COLO829 (cell line): ENCODE measurements around the gene LYZ.
A peak's percentile ranks its signal among the peaks of the same experiment; 100 is the strongest.

ENCODE experiments used
- DNase-seq: peaks from one replicate; pipeline ENCODE4 v3.0.0; 2012; ENCODE audit warnings: low spot score

The LYZ gene

DNA sequence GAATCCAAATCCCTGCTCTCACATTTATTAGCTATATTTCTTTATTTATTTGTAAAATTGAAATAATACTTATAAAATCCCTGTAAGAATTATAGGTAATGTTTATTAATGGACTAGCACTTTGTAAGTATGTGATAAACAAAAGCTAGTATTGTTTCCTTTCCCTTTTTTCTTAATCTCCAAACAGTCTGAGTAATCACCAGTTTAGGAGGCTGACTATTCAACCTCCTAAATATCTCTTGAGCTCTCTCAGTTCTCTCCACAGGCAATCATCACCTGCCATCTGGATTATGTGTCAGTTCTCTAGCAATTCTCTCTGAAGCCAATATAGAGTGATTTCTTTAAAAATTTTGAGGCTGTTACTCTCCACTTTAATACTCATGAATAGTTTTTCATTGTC lies 9.2 kb upstream of the LYZ start:
- no peak for DNase-seq

DNA sequence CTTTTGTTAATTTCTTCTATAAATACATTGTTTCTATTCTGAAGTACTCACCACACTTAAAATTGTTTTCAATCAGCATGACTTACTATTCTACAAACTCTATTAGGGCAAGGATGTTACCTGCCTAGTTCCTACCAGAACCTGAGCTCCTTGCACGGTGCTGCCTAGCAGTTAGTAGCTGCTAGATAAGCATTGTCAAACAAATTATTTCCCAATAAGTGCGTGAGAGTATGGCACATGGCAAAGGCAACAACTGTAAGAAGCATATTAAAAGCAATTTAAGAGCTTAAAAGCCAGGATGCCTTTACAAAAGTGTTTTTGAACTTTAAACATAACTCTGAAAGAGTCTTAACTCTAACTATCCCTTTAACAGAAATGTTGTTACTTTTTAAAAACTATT lies 8.2 kb upstream of the LYZ start:
- no peak for DNase-seq

DNA sequence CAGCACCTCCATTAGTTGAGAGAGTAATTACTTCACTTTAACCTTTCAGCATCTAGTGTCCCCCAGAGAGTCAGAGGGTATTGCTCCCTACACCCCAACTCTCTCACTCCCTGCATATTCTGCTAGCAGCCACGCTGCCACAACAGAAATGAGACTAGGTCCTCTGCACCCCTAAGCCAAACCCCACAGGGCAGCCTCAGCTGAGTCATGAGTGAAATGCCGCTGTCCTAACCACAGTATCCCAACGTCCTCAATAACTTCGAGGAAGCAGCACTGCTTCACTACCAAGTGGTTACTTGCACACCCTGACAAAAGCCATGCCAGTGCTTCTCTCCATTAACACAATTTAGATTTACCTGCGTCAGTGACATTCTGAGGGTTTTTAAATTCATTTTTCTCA lies 6.9 kb upstream of the LYZ start:
- DNase-seq: no peak

DNA sequence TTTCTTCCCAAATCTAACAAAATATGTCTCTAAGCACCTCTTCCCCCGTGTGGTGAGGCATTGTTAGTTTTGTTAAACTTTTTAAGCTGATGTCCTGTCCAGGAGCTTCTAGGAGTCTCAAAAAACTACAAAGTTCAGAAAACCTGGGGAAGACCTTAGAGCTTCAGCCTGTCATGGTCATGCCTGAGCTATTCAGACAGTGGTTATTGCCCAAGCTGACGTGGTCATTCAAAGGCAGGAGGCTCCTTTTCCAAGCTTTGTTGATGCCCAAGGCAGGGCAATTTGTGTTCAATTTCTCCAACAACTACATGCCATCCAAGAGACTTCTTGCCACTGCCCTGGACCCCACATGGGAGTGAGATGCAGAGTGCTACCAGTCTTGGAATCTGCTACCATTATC lies 5.8 kb upstream of the LYZ start:
- no peak for DNase-seq

DNA sequence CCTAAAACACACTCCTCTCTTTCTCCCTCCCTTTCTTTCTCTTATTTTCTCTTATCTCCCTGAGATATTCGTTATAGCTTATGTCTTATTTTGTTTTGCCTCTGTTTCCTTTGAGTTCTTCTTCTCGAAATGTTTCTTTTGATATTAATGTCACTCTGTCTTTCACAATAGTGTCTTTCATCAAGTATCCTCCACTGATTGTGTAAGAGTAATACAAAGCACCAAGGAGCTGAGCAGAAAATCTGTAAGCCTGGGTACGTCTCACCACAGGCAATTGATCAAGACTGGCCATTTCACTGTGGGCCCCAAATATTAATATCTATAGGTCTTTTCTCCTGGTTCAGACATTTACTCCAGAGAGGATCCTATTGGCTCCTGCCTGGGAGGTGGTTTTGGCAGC lies 4.8 kb upstream of the LYZ start:
- peak; percentile 36 for DNase-seq

DNA sequence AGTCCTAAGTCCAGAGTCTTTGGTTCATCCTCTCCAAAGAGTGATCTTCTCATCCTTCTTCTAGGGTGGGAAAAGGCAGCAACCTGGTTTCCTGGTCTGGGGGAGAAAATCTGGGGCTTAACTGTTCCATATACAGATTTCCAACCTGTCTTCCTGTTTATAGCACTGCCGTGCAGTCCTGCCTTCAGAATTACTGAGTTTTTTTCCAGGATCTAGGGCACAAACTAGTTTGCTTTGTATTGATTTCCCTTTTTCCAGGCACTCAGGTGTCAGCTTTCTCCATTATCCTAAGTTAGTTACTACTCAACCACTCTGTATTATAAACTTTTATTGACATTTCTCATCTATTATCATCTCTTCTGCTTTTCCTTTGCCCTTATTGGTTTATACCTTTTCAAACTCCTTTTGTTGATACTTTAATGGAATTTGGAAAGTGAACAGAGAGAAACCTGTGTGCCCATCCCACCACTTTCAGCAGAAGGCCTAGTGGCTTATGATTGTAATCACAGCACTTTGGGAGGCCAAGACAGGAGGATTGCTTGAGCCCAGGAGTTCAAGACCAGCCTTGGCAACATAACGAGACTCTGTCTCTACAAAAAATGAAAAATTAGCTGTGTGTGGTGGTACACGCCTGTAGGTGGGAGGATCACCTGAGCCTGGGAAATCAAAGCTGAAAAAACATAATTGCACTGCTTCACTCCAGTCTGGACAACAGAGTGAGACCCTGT lies 4.1 kb upstream of the LYZ start:
- DNase-seq: no peak

DNA sequence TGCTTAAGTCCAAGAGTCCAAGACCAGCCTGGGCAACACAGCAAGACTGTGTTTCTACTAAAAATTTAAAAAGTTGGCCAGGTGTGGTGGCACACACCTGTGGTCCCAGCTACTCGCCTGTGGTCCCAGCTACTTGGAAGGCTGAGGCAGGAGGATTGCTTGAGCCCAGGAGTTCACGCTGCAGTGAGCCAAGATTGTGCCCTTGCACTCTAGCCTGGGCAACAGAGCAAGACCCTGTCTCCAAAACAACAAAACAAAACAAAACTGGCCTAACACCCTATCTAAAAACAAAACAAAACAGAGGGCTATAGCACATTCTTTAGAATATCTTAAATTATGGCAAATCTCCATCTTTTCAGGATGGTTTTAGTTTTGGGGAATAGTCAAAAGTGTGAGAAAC lies 3.1 kb upstream of the LYZ start:
- no peak for DNase-seq

DNA sequence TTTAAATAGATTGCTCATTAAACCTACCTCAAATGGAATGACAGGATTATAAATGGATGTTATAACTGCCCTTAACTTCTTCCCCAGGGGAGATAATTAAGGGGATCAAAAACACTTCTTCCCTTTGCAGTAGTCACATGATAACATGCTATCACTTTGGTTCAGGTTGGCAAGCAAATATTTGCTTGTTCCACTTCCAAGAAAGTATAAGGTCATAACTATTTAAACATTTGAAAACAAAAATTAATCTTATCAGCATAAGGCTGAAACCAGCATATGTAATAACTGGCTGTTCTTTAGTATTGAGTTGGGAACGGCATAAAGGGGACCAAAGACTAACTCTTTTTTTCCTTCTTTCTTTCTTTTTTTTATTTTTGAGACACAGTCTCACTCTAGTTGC lies 2.4 kb upstream of the LYZ start:
- no peak for DNase-seq

DNA sequence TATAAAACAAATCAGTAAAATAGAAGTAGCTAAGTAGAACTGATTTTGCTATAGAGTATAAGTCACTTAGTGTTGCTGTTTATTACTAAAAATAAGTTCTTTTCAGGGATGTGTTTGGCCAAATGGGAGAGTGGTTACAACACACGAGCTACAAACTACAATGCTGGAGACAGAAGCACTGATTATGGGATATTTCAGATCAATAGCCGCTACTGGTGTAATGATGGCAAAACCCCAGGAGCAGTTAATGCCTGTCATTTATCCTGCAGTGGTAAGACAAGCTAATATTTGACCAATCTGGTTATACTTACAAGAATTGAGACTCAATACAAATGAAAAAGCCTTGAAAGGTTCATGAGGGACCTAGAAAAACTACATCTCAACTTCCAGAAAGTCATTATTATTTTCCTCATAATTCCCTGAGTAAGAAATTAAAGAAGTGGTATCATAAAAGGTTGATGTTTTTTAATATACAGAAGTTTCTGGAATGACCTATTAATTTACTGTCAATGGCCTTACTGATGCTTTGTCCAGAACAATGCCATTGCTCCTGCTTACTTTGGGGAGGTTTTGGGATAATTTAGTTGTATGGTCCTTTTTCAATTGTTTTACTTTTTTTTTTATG lies 1.9 kb downstream of the LYZ start:
- no peak for DNase-seq

DNA sequence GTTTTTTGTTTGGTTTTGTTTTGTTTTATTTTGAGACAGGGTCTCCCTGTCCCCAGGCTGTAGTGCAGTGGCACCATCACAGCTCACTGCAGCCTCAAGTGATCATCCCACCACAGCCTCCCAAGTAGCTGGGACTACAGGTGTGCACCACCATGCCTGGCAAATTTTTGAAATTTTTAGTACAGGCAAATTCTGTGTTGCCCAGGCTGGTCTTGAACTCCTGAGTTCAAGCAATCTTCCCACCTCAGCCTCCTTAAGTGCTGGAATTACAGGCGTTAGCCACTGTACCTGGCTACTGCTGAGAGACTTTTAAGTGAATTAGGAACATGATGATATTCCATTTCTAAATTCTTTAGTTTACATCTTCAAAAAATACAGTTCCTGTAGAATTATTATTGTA lies 2.6 kb downstream of the LYZ start:
- DNase-seq: no peak

DNA sequence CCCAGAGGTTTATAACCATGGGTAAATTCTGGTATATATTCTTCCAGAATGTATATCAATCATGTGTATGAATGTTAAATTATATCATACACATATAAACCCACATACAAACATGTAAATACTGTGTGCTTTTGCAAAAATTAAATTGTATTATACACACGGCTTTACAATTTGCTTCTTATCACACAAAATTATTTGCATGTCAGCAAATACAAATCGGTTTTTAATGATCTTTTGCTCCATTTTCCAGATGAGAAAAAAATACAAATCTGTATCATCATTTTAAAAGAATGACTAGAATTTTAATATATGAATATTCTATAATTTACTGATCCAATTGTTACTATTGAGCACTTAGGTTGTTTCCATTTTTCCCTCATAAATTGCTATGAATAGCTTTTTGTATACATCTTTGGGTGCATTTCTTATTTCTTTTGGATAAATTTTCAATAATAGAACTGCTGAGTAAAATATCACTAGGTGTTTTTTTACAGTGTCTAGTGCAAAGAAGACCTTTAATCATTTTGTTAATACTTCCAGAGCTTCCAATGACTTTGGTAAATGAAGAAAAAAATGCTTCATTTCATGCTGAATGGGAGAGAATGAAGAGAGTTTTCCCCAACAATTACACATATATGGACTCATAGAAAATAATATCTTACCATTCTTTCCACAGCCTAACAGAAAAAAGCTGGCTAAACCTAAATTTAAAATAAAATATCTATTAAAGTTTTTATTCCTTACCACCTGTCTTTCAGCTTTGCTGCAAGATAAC lies 3.5 kb downstream of the LYZ start:
- no peak for DNase-seq

DNA sequence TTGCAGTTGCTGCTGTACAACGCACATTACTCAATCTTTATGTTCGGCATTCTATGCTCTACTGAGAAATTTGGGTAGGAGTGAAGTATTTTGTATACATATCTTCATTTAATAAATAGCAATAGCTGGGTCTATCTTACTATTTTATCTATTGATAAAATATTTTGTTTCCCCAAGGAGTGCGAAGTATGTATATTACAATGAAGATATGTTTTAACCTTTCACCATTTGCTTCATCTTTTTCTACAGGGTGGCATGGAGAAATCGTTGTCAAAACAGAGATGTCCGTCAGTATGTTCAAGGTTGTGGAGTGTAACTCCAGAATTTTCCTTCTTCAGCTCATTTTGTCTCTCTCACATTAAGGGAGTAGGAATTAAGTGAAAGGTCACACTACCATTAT lies 4.7 kb downstream of the LYZ start:
- no peak for DNase-seq

DNA sequence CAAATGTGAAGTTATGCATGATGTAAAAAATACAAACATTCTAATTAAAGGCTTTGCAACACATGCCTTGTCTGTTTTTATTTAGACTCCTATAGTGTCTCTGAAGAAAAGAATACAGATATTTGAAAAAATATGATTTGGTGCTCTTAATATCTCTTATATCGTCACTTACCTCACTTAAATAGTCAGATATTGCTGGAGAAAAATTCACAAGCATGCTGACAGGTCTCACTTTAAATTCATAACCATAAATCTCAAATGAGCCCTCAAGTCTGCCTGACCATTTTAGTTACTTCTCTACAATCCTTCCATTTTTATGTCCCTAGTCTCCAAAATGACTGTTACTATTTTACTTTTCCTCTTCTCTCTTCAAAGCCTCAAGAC lies 6.0 kb downstream of the LYZ start:
- DNase-seq: no peak

DNA sequence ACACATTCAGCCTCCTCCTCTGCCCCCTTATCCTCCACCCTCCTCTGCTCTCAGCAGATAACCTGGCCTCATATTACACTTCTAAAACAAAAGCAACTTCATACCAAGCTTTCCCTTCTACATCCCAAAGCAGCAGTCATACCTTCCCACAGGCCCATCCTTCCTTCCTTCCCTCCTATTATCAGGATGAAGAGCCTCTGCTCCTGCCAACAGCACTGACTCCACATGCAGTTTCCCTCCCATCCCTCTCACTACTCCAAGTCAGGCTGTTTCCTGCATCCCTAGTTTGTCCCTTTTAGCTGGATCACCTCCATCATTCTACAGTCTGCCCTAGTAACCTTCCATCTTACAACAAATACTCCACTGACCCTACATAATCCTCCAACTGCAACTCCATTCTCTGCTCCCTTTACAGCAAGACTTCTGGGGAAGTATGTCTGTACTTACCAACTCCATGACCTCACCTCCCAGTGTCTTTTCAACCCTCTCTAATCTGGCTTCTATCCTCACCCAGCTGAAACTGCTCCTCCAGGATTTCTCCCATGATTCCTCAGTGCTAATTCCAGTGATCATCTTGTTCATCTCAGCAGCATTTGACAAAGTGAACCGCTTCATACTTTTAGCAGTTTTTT lies 6.5 kb downstream of the LYZ start:
- no peak for DNase-seq

DNA sequence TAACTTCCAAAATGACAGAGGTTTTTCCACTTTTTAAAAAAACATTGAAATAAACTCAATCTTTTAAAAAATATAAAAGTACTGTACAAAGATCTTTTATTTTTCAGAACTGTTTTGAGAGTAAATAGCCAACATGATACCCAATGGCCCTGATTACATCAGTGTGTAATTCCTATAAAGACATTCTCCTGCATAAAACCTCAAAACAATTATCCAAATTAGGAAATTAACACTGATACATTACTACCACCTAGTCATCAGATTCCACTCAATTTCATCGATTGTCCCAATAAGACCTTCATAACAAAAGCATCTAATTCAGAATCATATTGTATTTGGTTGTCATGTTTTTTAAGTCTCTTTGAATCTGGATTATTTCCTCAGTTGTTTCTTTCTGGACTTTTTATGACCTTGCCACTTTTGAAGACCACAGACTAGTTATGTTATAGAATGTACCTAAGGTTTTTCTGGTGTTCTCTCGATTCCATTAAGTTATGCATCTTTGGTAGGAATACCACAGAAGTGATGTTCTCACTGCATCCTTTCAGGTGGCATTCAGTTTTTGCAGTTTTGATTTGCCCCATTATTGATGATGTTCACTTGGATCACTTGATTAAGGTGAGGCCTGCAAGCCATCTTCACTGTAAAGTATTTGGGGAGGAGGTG lies 7.3 kb downstream of the LYZ start:
- DNase-seq: no peak

DNA sequence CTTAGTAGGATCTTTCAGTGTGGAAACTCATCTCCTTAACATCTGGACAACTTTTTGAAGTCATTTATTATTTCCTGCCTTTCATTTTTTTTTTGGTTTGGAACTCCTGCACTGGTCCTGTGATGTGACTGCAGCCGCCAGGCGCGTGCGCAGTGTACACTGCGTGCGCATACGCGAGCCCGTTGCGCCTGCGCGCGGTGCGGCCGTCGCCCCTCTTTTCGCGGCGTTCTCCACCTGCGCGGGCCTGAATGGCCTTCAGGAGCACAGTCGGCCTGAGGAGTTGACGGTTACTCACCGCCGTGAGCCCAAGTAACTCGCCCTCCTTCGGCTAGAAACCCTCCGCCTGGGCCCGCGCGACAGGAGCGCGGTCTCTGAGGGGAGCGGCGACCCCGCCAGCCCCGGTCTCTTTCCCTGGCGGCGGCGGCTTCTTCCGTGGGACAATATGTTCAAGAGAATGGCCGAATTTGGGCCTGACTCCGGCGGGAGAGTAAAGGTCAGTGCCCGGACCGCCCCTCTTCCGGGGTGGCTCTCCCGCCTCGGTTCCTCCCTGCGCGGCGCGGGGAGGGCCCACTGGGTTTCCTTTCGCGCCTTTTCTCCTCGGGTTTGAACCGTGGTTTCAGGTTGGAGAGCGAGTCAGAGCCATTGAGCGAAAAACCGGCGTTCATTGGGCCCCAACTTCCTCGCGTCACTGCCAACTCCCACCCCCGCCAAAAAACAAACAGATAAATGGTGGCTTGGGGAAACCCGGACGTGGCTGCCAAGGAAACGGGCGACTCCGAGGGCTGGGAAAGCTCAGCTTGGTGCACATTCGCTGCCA lies 11.6 kb downstream of the LYZ start, which contains the start of gene YEATS4:
TSS of gene YEATS4 (plus strand) at position 213 of the 817 bp plus-strand sequence. CDS start at position 443, 230 bp downstream.
- peak; percentile 97 for DNase-seq

DNA sequence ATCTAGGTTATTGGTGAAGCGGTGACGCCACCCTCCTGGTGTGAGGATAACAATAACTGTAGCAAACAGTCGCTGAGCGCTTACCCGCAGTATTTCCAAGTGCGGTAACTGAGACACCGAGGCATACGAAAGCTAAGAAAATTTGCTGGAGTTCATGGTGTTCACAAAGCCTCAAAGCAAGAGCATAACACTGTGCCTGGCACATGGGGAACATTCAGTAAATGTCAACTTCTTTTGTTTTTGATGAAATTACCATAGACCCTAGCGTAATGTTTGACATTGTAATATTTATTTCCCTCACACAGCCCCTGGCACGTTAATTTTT lies 12.1 kb downstream of the LYZ start:
- DNase-seq: no peak

DNA sequence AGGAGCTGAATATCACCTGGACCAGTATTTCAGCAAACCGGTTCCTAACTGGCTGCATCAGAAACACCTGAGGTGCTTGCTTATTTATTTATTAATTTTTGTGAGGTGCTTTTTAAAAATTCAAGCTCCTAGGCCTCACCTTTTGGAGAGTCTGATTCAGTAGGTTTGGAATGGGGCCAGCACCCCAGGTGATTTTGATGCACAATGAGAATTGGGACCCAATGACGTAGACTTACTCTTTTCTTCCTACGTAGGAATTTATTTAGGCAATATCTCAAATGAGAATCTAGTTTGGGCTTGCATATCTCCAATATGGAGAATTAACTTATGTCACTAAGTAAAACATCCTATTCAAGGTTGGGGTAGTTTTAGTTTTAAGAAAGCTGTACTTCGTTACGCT lies 18.6 kb downstream of the LYZ start:
- no peak for DNase-seq

DNA sequence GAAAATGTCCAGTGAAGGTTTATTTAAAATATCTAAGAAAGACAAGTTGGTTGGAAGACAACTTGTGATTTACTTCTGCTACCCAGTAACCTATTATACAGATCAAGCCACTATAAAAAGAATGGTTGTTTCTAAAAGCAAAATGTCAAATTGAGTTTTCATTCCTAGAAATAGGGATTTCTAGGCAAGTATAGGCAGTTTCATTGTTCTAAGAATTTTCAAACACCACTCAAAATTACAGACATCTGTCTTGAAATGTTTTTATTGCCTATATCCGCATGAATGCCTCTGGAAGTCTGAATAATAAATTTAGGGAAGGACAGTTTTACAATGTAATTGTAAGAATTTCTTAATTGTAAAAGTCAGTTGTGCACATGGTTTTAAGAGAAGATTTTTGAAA lies 20.0 kb downstream of the LYZ start:
- DNase-seq: no peak

DNA sequence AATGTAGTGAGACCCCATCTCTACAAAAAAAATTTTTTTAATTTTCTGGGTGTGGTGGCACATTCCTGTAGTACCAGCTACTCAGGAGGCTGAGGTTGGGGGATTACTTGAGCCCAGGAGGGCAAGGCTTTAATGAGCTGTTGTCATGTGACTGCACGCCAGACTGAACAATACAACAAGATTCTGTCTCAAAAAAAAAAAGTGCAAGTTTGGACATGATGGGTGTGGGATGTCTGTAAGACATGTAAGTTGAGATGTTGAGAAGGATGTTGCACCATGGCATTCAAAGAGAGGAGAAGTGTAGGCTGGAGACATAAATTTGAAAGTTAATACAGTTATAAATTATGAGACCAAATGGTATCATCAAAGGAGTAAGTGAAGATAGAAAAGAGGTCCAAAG lies 34.9 kb downstream of the LYZ start:
- DNase-seq: no peak

DNA sequence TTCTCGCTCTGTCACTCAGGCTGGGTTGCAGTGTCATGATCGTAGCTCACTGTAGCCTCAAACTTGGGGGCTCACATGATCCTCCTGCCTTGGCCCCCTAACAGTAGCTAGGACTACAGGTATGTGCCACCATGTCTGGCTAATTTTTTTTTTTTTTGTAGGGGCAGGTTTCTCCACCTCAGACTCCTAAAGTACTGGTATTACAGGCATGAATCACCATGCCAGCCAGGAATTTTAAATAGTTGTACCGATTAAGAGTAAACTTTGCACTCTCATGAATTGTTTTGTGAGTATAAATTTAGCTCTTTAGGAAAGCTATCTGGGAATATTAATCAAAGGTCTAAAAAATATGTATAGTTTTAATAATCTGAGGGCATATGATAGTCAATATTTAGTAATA lies 36.9 kb downstream of the LYZ start:
- DNase-seq: no peak

DNA sequence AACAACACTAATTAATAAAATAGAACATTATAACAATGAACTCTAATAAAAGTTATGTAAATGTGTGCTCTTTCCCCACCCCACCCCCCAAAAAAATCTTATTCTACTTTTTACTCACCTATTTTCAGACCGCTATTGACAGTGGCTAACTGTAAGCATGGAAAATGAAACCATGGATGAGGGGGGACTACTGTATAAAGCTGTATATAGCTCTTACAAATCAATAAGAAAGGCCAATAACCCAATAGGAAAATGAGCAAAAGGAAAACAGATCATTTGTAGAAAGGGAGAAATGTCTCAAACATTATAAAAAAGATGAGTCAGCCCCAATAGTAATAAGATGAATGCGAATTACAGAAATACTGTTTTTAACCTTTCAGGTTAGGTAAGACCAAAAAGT lies 38.7 kb downstream of the LYZ start:
- DNase-seq: no peak
